Measurements from ENCODE around the gene AGRN. TPM values are rescaled to one million over a fixed set of nuclear protein-coding genes. Genes with fewer than 3 reads are reported as not detected.

The AGRN gene
- total RNA-seq, 1 experiment from 2014 or later: 175 TPM

DNA sequence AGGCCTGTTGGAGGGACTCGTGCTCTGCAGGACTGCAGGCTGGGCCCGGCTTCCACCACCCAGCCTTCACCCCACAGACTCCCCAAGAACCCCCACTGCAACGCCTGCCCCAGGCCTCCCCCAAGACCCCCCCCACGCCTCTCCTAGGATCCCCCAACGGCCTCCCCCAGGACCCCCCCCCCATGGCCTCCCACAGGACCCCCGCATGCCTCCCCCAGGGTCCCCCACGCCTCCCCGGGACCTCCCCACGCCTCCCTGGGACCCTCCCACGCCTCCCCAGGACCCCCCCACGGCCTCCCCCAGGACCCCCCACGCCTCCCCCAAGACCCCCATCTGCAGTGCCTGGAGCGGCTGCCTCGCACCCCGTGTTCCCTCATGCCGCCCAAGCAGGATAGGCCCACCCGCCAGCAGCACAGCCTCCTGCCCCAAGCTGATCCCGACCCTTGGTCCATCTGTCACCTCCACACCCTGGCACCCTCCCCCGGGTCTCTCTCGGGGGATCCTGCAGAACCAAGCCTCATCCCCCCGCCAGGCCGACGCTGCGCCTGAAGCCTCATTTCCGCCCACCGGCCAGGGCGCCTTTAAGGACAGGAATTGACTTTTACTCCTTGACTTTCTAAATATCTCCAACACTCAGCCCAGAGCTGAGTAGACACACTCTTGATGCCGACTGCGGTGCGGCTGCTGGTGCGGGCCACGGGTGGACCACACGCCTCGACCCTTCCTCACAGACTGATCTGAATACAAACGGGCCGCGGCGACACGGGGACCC, 68.3 kb downstream of the AGRN start:
- H3K27ac Mint-ChIP-seq: peak overlapping the region in 1 of 3 experiments; percentile 14; a peak in 1 of 7 replicates
- H3K36me3 Mint-ChIP-seq (ENCODE audit: insufficient read depth in 1 of 3, low read depth in 3 of 3): peaks cover 0 to 17% (median 0%) of the 10 kb centered on the region in 3 experiments; a peak in 5 of 7 replicates
- no CpG with 5 or more reads among the region's 39 CpGs for WGBS (ENCODE audit: extremely low coverage, insufficient read length, low lambda C conversion rate)

More for the DNA sequence above, 68.3 kb downstream of the AGRN start:
- H3K9me3 ChIP-seq (ENCODE audit: control insufficient read depth, low read depth, low read length): no peaks in the 10 kb centered on the region
- no peak overlapping the region for H3T11ph ChIP-seq (ENCODE audit: low read length)
- Mint-ChIP-seq H3K4me3 (no peak overlapping the region), H3K27me3 (ENCODE audit: low read depth) (no peaks in the 10 kb centered on the region), H3K9me3 (0 out of 5 replicates have a peak, but pooled peaks cover 0 to 2% of the 10 kb centered on the region in 2 experiments), H3K4me1 (no peaks in the 10 kb centered on the region)
- H3K18ac ChIP-seq (ENCODE audit: insufficient read length, low read depth, low read length): no peak overlapping the region
- no peak overlapping the region for H3K4me2 ChIP-seq (ENCODE audit: insufficient read depth, insufficient read length, low read length)
- H2AK5ac ChIP-seq (ENCODE audit: insufficient read length, low read length): no peak overlapping the region
- no peak overlapping the region for H2BK15ac ChIP-seq (ENCODE audit: low read depth, low read length)
- H3K14ac ChIP-seq (ENCODE audit: insufficient read depth, low read length): no peak overlapping the region
- H3K27me3 ChIP-seq (ENCODE audit: insufficient read depth, low read length): no peaks in the 10 kb centered on the region
- no peak overlapping the region for H3K23ac ChIP-seq (ENCODE audit: insufficient read length, low read depth, low read length)
- H2BK12ac ChIP-seq (ENCODE audit: insufficient read length, low read depth, low read length): no peak overlapping the region
- TF ChIP-seq, protein P1, sequence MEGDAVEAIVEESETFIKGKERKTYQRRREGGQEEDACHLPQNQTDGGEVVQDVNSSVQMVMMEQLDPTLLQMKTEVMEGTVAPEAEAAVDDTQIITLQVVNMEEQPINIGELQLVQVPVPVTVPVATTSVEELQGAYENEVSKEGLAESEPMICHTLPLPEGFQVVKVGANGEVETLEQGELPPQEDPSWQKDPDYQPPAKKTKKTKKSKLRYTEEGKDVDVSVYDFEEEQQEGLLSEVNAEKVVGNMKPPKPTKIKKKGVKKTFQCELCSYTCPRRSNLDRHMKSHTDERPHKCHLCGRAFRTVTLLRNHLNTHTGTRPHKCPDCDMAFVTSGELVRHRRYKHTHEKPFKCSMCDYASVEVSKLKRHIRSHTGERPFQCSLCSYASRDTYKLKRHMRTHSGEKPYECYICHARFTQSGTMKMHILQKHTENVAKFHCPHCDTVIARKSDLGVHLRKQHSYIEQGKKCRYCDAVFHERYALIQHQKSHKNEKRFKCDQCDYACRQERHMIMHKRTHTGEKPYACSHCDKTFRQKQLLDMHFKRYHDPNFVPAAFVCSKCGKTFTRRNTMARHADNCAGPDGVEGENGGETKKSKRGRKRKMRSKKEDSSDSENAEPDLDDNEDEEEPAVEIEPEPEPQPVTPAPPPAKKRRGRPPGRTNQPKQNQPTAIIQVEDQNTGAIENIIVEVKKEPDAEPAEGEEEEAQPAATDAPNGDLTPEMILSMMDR (conservative IDR thresholded peaks at IDR 0.05): no peak
- H3K23me2 ChIP-seq (ENCODE audit: insufficient read length, low read depth, low read length, poor library complexity, severe bottlenecking): no peaks in the 10 kb centered on the region
- no peak overlapping the region for H3K9ac ChIP-seq (ENCODE audit: extremely low read depth, insufficient read length, low read length)
- H2BK5ac ChIP-seq (ENCODE audit: insufficient read length, low read length): no peak overlapping the region
- no peaks in the 10 kb centered on the region for H3K79me2 ChIP-seq (ENCODE audit: insufficient read depth, low read length)
- H3K56ac ChIP-seq (ENCODE audit: insufficient read length, low read depth, low read length): no peak overlapping the region
- no peaks in the 10 kb centered on the region for H3K4me1 ChIP-seq (ENCODE audit: insufficient read depth, low read length)
- no peak overlapping the region for H2AFZ ChIP-seq (ENCODE audit: low read length)
- no peak overlapping the region for H3K4ac ChIP-seq (ENCODE audit: low read depth, low read length)
- no peak overlapping the region for H2BK20ac ChIP-seq (ENCODE audit: low read depth, low read length, poor library complexity, severe bottlenecking)
- H3K27ac ChIP-seq (ENCODE audit: insufficient read length, low read depth, low read length): no peak overlapping the region
- no peak overlapping the region for H4K5ac ChIP-seq (ENCODE audit: insufficient read length, low read depth, low read length)
- no peaks in the 10 kb centered on the region for H4K20me1 ChIP-seq (ENCODE audit: control insufficient read depth, insufficient read depth, insufficient read length)
- H2BK120ac ChIP-seq (ENCODE audit: low read depth, low read length, poor library complexity, severe bottlenecking): no peak overlapping the region
- DNase-seq: no peak
- H4K8ac ChIP-seq (replicated peaks; ENCODE audit: insufficient read length, low read depth, low read length): no peak overlapping the region
- H4K91ac ChIP-seq (ENCODE audit: insufficient read length, low read depth, low read length): no peak overlapping the region
- no peaks in the 10 kb centered on the region for H3K79me1 ChIP-seq (ENCODE audit: insufficient read depth, low read depth, low read length, poor library complexity, severe bottlenecking)

Data from H9 (cell line).